Measurements from ENCODE around the gene LGALS7B.

The LGALS7B gene

GRCh38 chr19:38838208-38838985 lies 49.4 kb downstream of the LGALS7B start:
- H2BK5ac ChIP-seq (ENCODE audit: low read length) = no peak overlapping the region
- no peak overlapping the region for H3K4me2 ChIP-seq (ENCODE audit: insufficient read depth, low read length, poor library complexity, severe bottlenecking)
- H3K79me1 ChIP-seq (ENCODE audit: low read depth, low read length) = peaks cover 8% of the 10 kb centered on the region
- no peak overlapping the region for H2AK5ac ChIP-seq (ENCODE audit: low read depth, low read length)
- H3K27ac ChIP-seq (replicated peaks; ENCODE audit: low read length) = peak overlapping the region; percentile 12
- no peak overlapping the region for H3K9ac ChIP-seq (ENCODE audit: low read depth, low read length, poor library complexity)
- H3K36me3 ChIP-seq (replicated peaks in 1 of 2; ENCODE audit: control insufficient read depth in 2 of 2, insufficient read depth in 2 of 2, low read length in 2 of 2) = peaks cover 70 to 83% of the 10 kb centered on the region in 2 donors
- no peak overlapping the region for H3K18ac ChIP-seq (ENCODE audit: low read length)
- no peak overlapping the region for H3K4me3 ChIP-seq (ENCODE audit: low read length in 2 of 2)
- DNase-seq (ENCODE audit: low spot score) = no peak
- no CpG with 5 or more reads among the region's 19 CpGs for WGBS, 2 donors (ENCODE audit: extremely low coverage in 2 of 2, insufficient read length in 2 of 2, insufficient replicate concordance in 1 of 2)
- no peak overlapping the region for H2BK15ac ChIP-seq (ENCODE audit: low read length)
- H4K91ac ChIP-seq (ENCODE audit: low read depth, low read length, poor library complexity) = no peak overlapping the region
- H3K9me3 ChIP-seq (replicated peaks in 1 of 2; ENCODE audit: control insufficient read depth in 2 of 2, insufficient read depth in 1 of 2, low read depth in 1 of 2, low read length in 2 of 2) = no peaks in the 10 kb centered on the region
- H3K4ac ChIP-seq (ENCODE audit: low read length) = no peak overlapping the region
- no peak overlapping the region for H2BK12ac ChIP-seq (ENCODE audit: low read length)
- no peak overlapping the region for H2BK120ac ChIP-seq (ENCODE audit: low read depth, low read length)
- H2AFZ ChIP-seq (ENCODE audit: low read length) = no peak overlapping the region
- H4K8ac ChIP-seq (ENCODE audit: low read depth, low read length) = no peak overlapping the region
- no peak overlapping the region for H3K14ac ChIP-seq (ENCODE audit: low read length)
- H3K23ac ChIP-seq (ENCODE audit: low read depth, low read length, poor library complexity) = no peak overlapping the region
- no peaks in the 10 kb centered on the region for H3K4me1 ChIP-seq (ENCODE audit: control insufficient read depth in 2 of 2, insufficient read depth in 1 of 2, low read depth in 1 of 2, low read length in 2 of 2)
- no peaks in the 10 kb centered on the region for H3K27me3 ChIP-seq (ENCODE audit: control insufficient read depth in 3 of 3, insufficient read depth in 3 of 3, low read depth in 1 of 3, low read length in 3 of 3)

GRCh38 chr19:38838986-38839761 lies 50.2 kb downstream of the LGALS7B start:
- Histone ChIP-seq H3K23ac (ENCODE audit: low read depth, low read length, poor library complexity) (no peak overlapping the region), H2AK5ac (ENCODE audit: low read depth, low read length) (no peak overlapping the region), H3K27ac (replicated peaks; ENCODE audit: low read length) (no peak overlapping the region), H4K8ac (ENCODE audit: low read depth, low read length) (no peak overlapping the region), H3K36me3 (replicated peaks in 1 of 2; ENCODE audit: control insufficient read depth in 2 of 2, insufficient read depth in 2 of 2, low read length in 2 of 2) (peaks cover 77 to 90% of the 10 kb centered on the region in 2 donors), H2BK12ac (ENCODE audit: low read length) (no peak overlapping the region), H4K91ac (ENCODE audit: low read depth, low read length, poor library complexity) (no peak overlapping the region), H2BK15ac (ENCODE audit: low read length) (no peak overlapping the region), H2BK120ac (ENCODE audit: low read depth, low read length) (no peak overlapping the region), H3K9ac (ENCODE audit: low read depth, low read length, poor library complexity) (no peak overlapping the region), H2BK5ac (ENCODE audit: low read length) (no peak overlapping the region), H3K4me3 (ENCODE audit: low read length in 2 of 2) (no peak overlapping the region), H3K4me2 (ENCODE audit: insufficient read depth, low read length, poor library complexity, severe bottlenecking) (no peak overlapping the region), H3K14ac (ENCODE audit: low read length) (no peak overlapping the region), H3K4ac (ENCODE audit: low read length) (no peak overlapping the region), H3K27me3 (ENCODE audit: control insufficient read depth in 3 of 3, insufficient read depth in 3 of 3, low read depth in 1 of 3, low read length in 3 of 3) (no peaks in the 10 kb centered on the region), H2AFZ (ENCODE audit: low read length) (no peak overlapping the region), H3K4me1 (ENCODE audit: control insufficient read depth in 2 of 2, insufficient read depth in 1 of 2, low read depth in 1 of 2, low read length in 2 of 2) (no peaks in the 10 kb centered on the region), H3K9me3 (replicated peaks in 1 of 2; ENCODE audit: control insufficient read depth in 2 of 2, insufficient read depth in 1 of 2, low read depth in 1 of 2, low read length in 2 of 2) (no peaks in the 10 kb centered on the region), H3K18ac (ENCODE audit: low read length) (no peak overlapping the region), H3K79me1 (ENCODE audit: low read depth, low read length) (peaks cover 8% of the 10 kb centered on the region)
- no CpG with 5 or more reads among the region's 12 CpGs for WGBS, 2 donors (ENCODE audit: extremely low coverage in 2 of 2, insufficient read length in 2 of 2, insufficient replicate concordance in 1 of 2)
- DNase-seq (ENCODE audit: low spot score) = no peak

- Histone ChIP-seq H2AFZ (ENCODE audit: low read length) (no peak overlapping the region), H3K27me3 (ENCODE audit: control insufficient read depth in 3 of 3, insufficient read depth in 3 of 3, low read depth in 1 of 3, low read length in 3 of 3) (no peaks in the 10 kb centered on the region), H2BK15ac (ENCODE audit: low read length) (no peak overlapping the region), H2BK120ac (ENCODE audit: low read depth, low read length) (no peak overlapping the region), H3K23ac (ENCODE audit: low read depth, low read length, poor library complexity) (no peak overlapping the region), H3K79me1 (ENCODE audit: low read depth, low read length) (peaks cover 8% of the 10 kb centered on the region), H3K27ac (replicated peaks; ENCODE audit: low read length) (no peak overlapping the region), H3K14ac (ENCODE audit: low read length) (no peak overlapping the region), H3K9ac (ENCODE audit: low read depth, low read length, poor library complexity) (no peak overlapping the region), H3K4me3 (ENCODE audit: low read length in 2 of 2) (no peak overlapping the region), H4K8ac (ENCODE audit: low read depth, low read length) (no peak overlapping the region), H3K4me1 (ENCODE audit: control insufficient read depth in 2 of 2, insufficient read depth in 1 of 2, low read depth in 1 of 2, low read length in 2 of 2) (no peaks in the 10 kb centered on the region), H3K4me2 (ENCODE audit: insufficient read depth, low read length, poor library complexity, severe bottlenecking) (no peak overlapping the region), H3K4ac (ENCODE audit: low read length) (no peak overlapping the region), H2AK5ac (ENCODE audit: low read depth, low read length) (no peak overlapping the region), H2BK5ac (ENCODE audit: low read length) (no peak overlapping the region), H4K91ac (ENCODE audit: low read depth, low read length, poor library complexity) (no peak overlapping the region), H3K18ac (ENCODE audit: low read length) (no peak overlapping the region), H2BK12ac (ENCODE audit: low read length) (no peak overlapping the region), H3K9me3 (replicated peaks in 1 of 2; ENCODE audit: control insufficient read depth in 2 of 2, insufficient read depth in 1 of 2, low read depth in 1 of 2, low read length in 2 of 2) (no peaks in the 10 kb centered on the region), H3K36me3 (replicated peaks in 1 of 2; ENCODE audit: control insufficient read depth in 2 of 2, insufficient read depth in 2 of 2, low read length in 2 of 2) (peaks cover 84 to 99% of the 10 kb centered on the region in 2 donors)
- DNase-seq (ENCODE audit: low spot score) = no peak
- WGBS, 2 donors (ENCODE audit: extremely low coverage in 2 of 2, insufficient read length in 2 of 2, insufficient replicate concordance in 1 of 2) = no CpG with 5 or more reads among the region's 28 CpGs
Measured at GRCh38 chr19:38839816-38840582, 51.0 kb downstream of the LGALS7B start.

- Histone ChIP-seq H3K79me1 (ENCODE audit: low read depth, low read length) (peaks cover 8% of the 10 kb centered on the region), H2BK15ac (ENCODE audit: low read length) (no peak overlapping the region), H4K8ac (ENCODE audit: low read depth, low read length) (no peak overlapping the region), H2AFZ (ENCODE audit: low read length) (no peak overlapping the region), H3K14ac (ENCODE audit: low read length) (no peak overlapping the region), H3K4ac (ENCODE audit: low read length) (no peak overlapping the region), H3K4me1 (ENCODE audit: control insufficient read depth in 2 of 2, insufficient read depth in 1 of 2, low read depth in 1 of 2, low read length in 2 of 2) (no peaks in the 10 kb centered on the region), H4K91ac (ENCODE audit: low read depth, low read length, poor library complexity) (no peak overlapping the region), H3K9ac (ENCODE audit: low read depth, low read length, poor library complexity) (no peak overlapping the region), H2BK12ac (ENCODE audit: low read length) (no peak overlapping the region), H3K18ac (ENCODE audit: low read length) (no peak overlapping the region), H3K27me3 (ENCODE audit: control insufficient read depth in 3 of 3, insufficient read depth in 3 of 3, low read depth in 1 of 3, low read length in 3 of 3) (no peaks in the 10 kb centered on the region), H2BK120ac (ENCODE audit: low read depth, low read length) (no peak overlapping the region), H3K23ac (ENCODE audit: low read depth, low read length, poor library complexity) (no peak overlapping the region), H3K27ac (replicated peaks; ENCODE audit: low read length) (no peak overlapping the region), H3K4me3 (ENCODE audit: low read length in 2 of 2) (no peak overlapping the region), H3K36me3 (replicated peaks in 1 of 2; ENCODE audit: control insufficient read depth in 2 of 2, insufficient read depth in 2 of 2, low read length in 2 of 2) (peaks cover 87 to 100% of the 10 kb centered on the region in 2 donors), H3K4me2 (ENCODE audit: insufficient read depth, low read length, poor library complexity, severe bottlenecking) (no peak overlapping the region), H2BK5ac (ENCODE audit: low read length) (no peak overlapping the region), H2AK5ac (ENCODE audit: low read depth, low read length) (no peak overlapping the region), H3K9me3 (replicated peaks in 1 of 2; ENCODE audit: control insufficient read depth in 2 of 2, insufficient read depth in 1 of 2, low read depth in 1 of 2, low read length in 2 of 2) (no peaks in the 10 kb centered on the region)
- DNase-seq (ENCODE audit: low spot score) = no peak
- WGBS, 2 donors (ENCODE audit: extremely low coverage in 2 of 2, insufficient read length in 2 of 2, insufficient replicate concordance in 1 of 2) = no CpG with 5 or more reads among the region's 5 CpGs
Measured at GRCh38 chr19:38840583-38840968, 51.6 kb downstream of the LGALS7B start.

All from neuronal stem cell (in vitro differentiated cells).